Measurements from ENCODE around the gene TNRC6C. TPM values are rescaled to one million over a fixed set of nuclear protein-coding genes. Genes with fewer than 3 reads are reported as not detected.

Gene TNRC6C
- total RNA-seq, 1 donor, result 11.6 TPM

- DNase-seq (ENCODE audit: low read depth in 2 of 3, low spot score in 2 of 3), result no peak
Measured at GRCh38 chr17:78006338-78006737, 47.8 kb downstream of the TNRC6C start.

GRCh38 chr17:78007647-78008046 is 49.1 kb downstream of the TNRC6C start:
- DNase-seq (ENCODE audit: low read depth in 2 of 3, low spot score in 2 of 3), result no peak

GRCh38 chr17:78010759-78011158 is 52.3 kb downstream of the TNRC6C start:
- peak in 1 of 3 donors; percentile 38 for DNase-seq (ENCODE audit: low read depth in 2 of 3, low spot score in 2 of 3)

GRCh38 chr17:78012428-78012827 is 53.9 kb downstream of the TNRC6C start:
- no peak for DNase-seq (ENCODE audit: low read depth in 2 of 3, low spot score in 2 of 3)

GRCh38 chr17:78013683-78014467 is 55.4 kb downstream of the TNRC6C start:
- peak; percentile 44 to 81 (median 62) for DNase-seq (ENCODE audit: low read depth in 2 of 3, low spot score in 2 of 3)

GRCh38 chr17:78014646-78015045 is 56.1 kb downstream of the TNRC6C start:
- no peak for DNase-seq (ENCODE audit: low read depth in 2 of 3, low spot score in 2 of 3)

GRCh38 chr17:78016852-78017251 is 58.3 kb downstream of the TNRC6C start:
- no peak for DNase-seq (ENCODE audit: low read depth in 2 of 3, low spot score in 2 of 3)

GRCh38 chr17:78019367-78019975 is 61.0 kb downstream of the TNRC6C start:
- peak in 1 of 3 donors; percentile 66 for DNase-seq (ENCODE audit: low read depth in 2 of 3, low spot score in 2 of 3)

GRCh38 chr17:78019976-78020716 is 61.6 kb downstream of the TNRC6C start:
- DNase-seq (ENCODE audit: low read depth in 2 of 3, low spot score in 2 of 3), result no peak

- no peak for DNase-seq (ENCODE audit: low read depth in 2 of 3, low spot score in 2 of 3)
Measured at GRCh38 chr17:78020717-78021108, 62.2 kb downstream of the TNRC6C start.

GRCh38 chr17:78022425-78022824 is 63.9 kb downstream of the TNRC6C start:
- DNase-seq (ENCODE audit: low read depth in 2 of 3, low spot score in 2 of 3), result no peak

- DNase-seq (ENCODE audit: low read depth in 2 of 3, low spot score in 2 of 3), result no peak
Measured at GRCh38 chr17:78023042-78023441, 64.5 kb downstream of the TNRC6C start.

GRCh38 chr17:78026381-78026780 is 67.9 kb downstream of the TNRC6C start:
- no peak for DNase-seq (ENCODE audit: low read depth in 2 of 3, low spot score in 2 of 3)

- DNase-seq (ENCODE audit: low read depth in 2 of 3, low spot score in 2 of 3), result no peak
Measured at GRCh38 chr17:78027121-78027520, 68.6 kb downstream of the TNRC6C start.

GRCh38 chr17:78029697-78030096 is 71.2 kb downstream of the TNRC6C start:
- no peak for DNase-seq (ENCODE audit: low read depth in 2 of 3, low spot score in 2 of 3)

GRCh38 chr17:78031435-78031834 is 72.9 kb downstream of the TNRC6C start:
- no peak for DNase-seq (ENCODE audit: low read depth in 2 of 3, low spot score in 2 of 3)

GRCh38 chr17:78032166-78032565 is 73.7 kb downstream of the TNRC6C start:
- DNase-seq (ENCODE audit: low read depth in 2 of 3, low spot score in 2 of 3), result no peak

- no peak for DNase-seq (ENCODE audit: low read depth in 2 of 3, low spot score in 2 of 3)
Measured at GRCh38 chr17:78034429-78035091, 76.1 kb downstream of the TNRC6C start.

- no peak for DNase-seq (ENCODE audit: low read depth in 2 of 3, low spot score in 2 of 3)
Measured at GRCh38 chr17:78037280-78037679, 78.8 kb downstream of the TNRC6C start.

GRCh38 chr17:78038748-78039288 is 80.3 kb downstream of the TNRC6C start:
- DNase-seq (ENCODE audit: low read depth in 2 of 3, low spot score in 2 of 3), result no peak

GRCh38 chr17:78039581-78039980 is 81.1 kb downstream of the TNRC6C start:
- no peak for DNase-seq (ENCODE audit: low read depth in 2 of 3, low spot score in 2 of 3)

Measured in hematopoietic multipotent progenitor cell (in vitro differentiated cells).